HCT116 (cell line): ENCODE results near the gene PPP2R5C. TPM values are rescaled to one million over a fixed set of nuclear protein-coding genes. Genes with fewer than 3 reads are reported as not detected.

ENCODE experiments used
- ATAC-seq: fragments of 200-7000 bp; cut with Tn5 transposase; 2 replicates; pipeline ENCODE4 v1.9.1; 2020; ENCODE audit warnings: mild to moderate bottlenecking, moderate library complexity
- BruUV-seq: library from RNA; stranded (reverse); fragments of 400-500 nt; replicated peaks from 2 replicates; lab custom pipeline; 2021; lab: Mats Ljungman, UMichigan
- CTCF ChIA-PET: fragments of 300-600 bp; sonication (Branson Sonifier 250); formaldehyde crosslinking; loops from one replicate; lab custom pipeline; 2021; ENCODE audit warnings: antibody characterized with exemption; lab: Charles Lee
- POLR2A ChIA-PET: fragments of 300-600, 350-600 bp; sonication (Branson Sonifier 250); formaldehyde crosslinking; loops from one replicate; lab custom pipeline; 2021; ENCODE audit warnings: antibody characterized with exemption; lab: Charles Lee
- RAD21 ChIA-PET, 2 experiments: fragments of 300-600 bp; sonication (Branson Sonifier 250); formaldehyde crosslinking; loops; one replicate each; lab custom pipeline; 2023; ENCODE audit warnings: low total read pairs in 2 of 2; ENCODE audit not compliant: uncharacterized antibody in 2 of 2, unreplicated experiment in 2 of 2, low non-redundant PET in 1 of 2; lab: Charles Lee
- DNase-seq: peaks from one replicate; pipeline ENCODE4 v3.0.0-alpha.2; 2010; ENCODE audit warnings: low read depth, low spot score
- H2AFZ ChIP-seq: fragments of 200-600 bp; shearing (Covaris generic), sonication (generic); 2 replicates; pipeline ENCODE4 v1.6.1; 2017; ENCODE audit warnings: low read depth, mixed run types, mixed read lengths, antibody characterized with exemption, low read length; ENCODE audit not compliant: poor library complexity, severe bottlenecking
- H3K27ac ChIP-seq: 2 replicates; pipeline ENCODE4 v1.5.1; 2012; ENCODE audit warnings: low read depth, low read length
- H3K27me3 ChIP-seq: fragments of 200-600 bp; sonication (generic); 2 replicates; pipeline ENCODE4 v1.6.1; 2016; ENCODE audit warnings: mixed run types, low read length, mixed read lengths; ENCODE audit not compliant: insufficient read depth
- H3K36me3 ChIP-seq, 2 experiments: fragments of 200-500 bp in 1 of 2; fragments of 200-600 bp in 1 of 2; sonication (Bioruptor generic) in 1 of 2; sonication (generic) in 1 of 2; 2 replicates each; pipeline versions ENCODE4 v1.5.1 to v1.6.1; 2014 to 2016; ENCODE audit warnings: low read length in 2 of 2, inconsistent platforms in 1 of 2, mixed read lengths in 1 of 2, mixed run types in 1 of 2; ENCODE audit not compliant: insufficient read depth in 2 of 2, control insufficient read depth in 1 of 2
- H3K4me1 ChIP-seq, 2 experiments: fragments of 200-600 bp in 1 of 2; sonication (generic) in 1 of 2; 2 replicates each; pipeline versions ENCODE4 v1.5.1 to v1.6.1; 2012 to 2017; ENCODE audit warnings: low read length in 2 of 2, inconsistent platforms in 1 of 2, mild to moderate bottlenecking in 1 of 2, mixed read lengths in 1 of 2, mixed run types in 1 of 2, moderate library complexity in 1 of 2; ENCODE audit not compliant: insufficient read depth in 2 of 2, control insufficient read depth in 1 of 2
- H3K4me2 ChIP-seq: fragments of 200-600 bp; sonication (generic); 2 replicates; pipeline ENCODE4 v1.6.1; 2017; ENCODE audit warnings: mixed run types, low read length, mixed read lengths
- H3K4me3 ChIP-seq, 2 experiments: fragments of 200-600 bp in 1 of 2; sonication (generic) in 1 of 2; replicated peaks in 1 of 2; 2 replicates each; pipeline ENCODE4 v1.5.1; 2011 to 2016; ENCODE audit warnings: low read length in 2 of 2, control low read depth in 1 of 2, low read depth in 1 of 2, mild to moderate bottlenecking in 1 of 2, mixed read lengths in 1 of 2, mixed run types in 1 of 2
- H3K79me2 ChIP-seq: fragments of 200-600 bp; sonication (generic); 2 replicates; pipeline ENCODE4 v1.6.1; 2017; ENCODE audit warnings: mild to moderate bottlenecking, mixed run types, low read length, moderate library complexity, mixed read lengths; ENCODE audit not compliant: insufficient read depth
- H3K9ac ChIP-seq: fragments of 200-600 bp; sonication (generic); 2 replicates; pipeline ENCODE4 v1.6.1; 2016; ENCODE audit warnings: low read length, mixed read lengths
- H3K9me2 ChIP-seq: fragments of 200-600 bp; sonication (generic), shearing (Covaris generic); 2 replicates; pipeline ENCODE4 v1.6.1; 2017; ENCODE audit warnings: mixed run types, mild to moderate bottlenecking, moderate library complexity; ENCODE audit not compliant: insufficient read depth
- H3K9me3 ChIP-seq, 2 experiments: fragments of 200-500 bp in 1 of 2; fragments of 200-600 bp in 1 of 2; sonication (Bioruptor generic) in 1 of 2; sonication (generic) in 1 of 2; 2 replicates each; pipeline ENCODE4 v1.6.1; 2014 to 2017; ENCODE audit warnings: low read length in 2 of 2, mixed read lengths in 2 of 2, inconsistent platforms in 1 of 2, low read depth in 1 of 2, mild to moderate bottlenecking in 1 of 2, mixed run types in 1 of 2, moderate library complexity in 1 of 2; ENCODE audit not compliant: control insufficient read depth in 1 of 2, insufficient read depth in 1 of 2
- H4K20me1 ChIP-seq: fragments of 200-600 bp; sonication (generic), shearing (Covaris generic); 2 replicates; pipeline ENCODE4 v1.6.1; 2017; ENCODE audit warnings: mixed run types, mild to moderate bottlenecking, moderate library complexity; ENCODE audit not compliant: insufficient read depth
- ELF1 ChIP-seq: IDR thresholded peaks from 2 replicates; pipeline ENCODE4 v1.6.1; 2012; ENCODE audit warnings: low read depth, borderline replicate concordance
- EZH2 ChIP-seq: fragments of 200-600 bp; sonication (generic); IDR thresholded peaks from 2 replicates; pipeline ENCODE4 v1.6.1; 2017; ENCODE audit warnings: antibody characterized with exemption, mixed run types
- EZH2phosphoT487 ChIP-seq: fragments of 200-600 bp; IDR thresholded peaks from 2 replicates; pipeline ENCODE4 v1.6.1; 2018; ENCODE audit warnings: antibody characterized with exemption, borderline replicate concordance
- FOSL1 ChIP-seq: IDR thresholded peaks from 2 replicates; pipeline ENCODE4 v1.6.1; 2012; ENCODE audit warnings: low read depth
- POLR2A ChIP-seq: IDR thresholded peaks from 2 replicates; pipeline ENCODE4 v1.7.0; 2011; ENCODE audit warnings: borderline replicate concordance; ENCODE audit not compliant: insufficient read depth, insufficient read length; ENCODE audit errors: extremely low read depth
- RAD21 ChIP-seq: IDR thresholded peaks from 2 replicates; pipeline ENCODE4 v1.6.1; 2012; ENCODE audit warnings: low read depth, mild to moderate bottlenecking
- REST ChIP-seq: IDR thresholded peaks from 2 replicates; pipeline ENCODE4 v1.6.1; 2012; ENCODE audit warnings: low read depth
- SIN3A ChIP-seq: IDR thresholded peaks from 2 replicates; pipeline ENCODE4 v1.6.1; 2012; ENCODE audit warnings: low read depth
- SRF ChIP-seq: IDR thresholded peaks from 2 replicates; pipeline ENCODE4 v1.6.1; 2012; ENCODE audit warnings: low read depth
- YY1 ChIP-seq: IDR thresholded peaks from 2 replicates; pipeline ENCODE4 v1.6.1; 2011; ENCODE audit warnings: low read length, low read depth, moderate library complexity, mild to moderate bottlenecking; ENCODE audit not compliant: insufficient replicate concordance; ENCODE audit errors: extremely low read depth
- ZBTB33 ChIP-seq: IDR thresholded peaks from 2 replicates; pipeline ENCODE4 v1.6.1; 2011; ENCODE audit warnings: mild to moderate bottlenecking, low read length, moderate library complexity; ENCODE audit not compliant: insufficient replicate concordance; ENCODE audit errors: extremely low read depth
- ZFX ChIP-seq: fragments of 450-650 bp; IDR thresholded peaks from 2 replicates; pipeline ENCODE4 v1.6.1; 2017
- intact Hi-C: fragments of 100-400 bp; cut with micrococcal nuclease; formaldehyde crosslinking; loops from 2 replicates; pipeline ENCODE4 v1.10.0; 2022
- total RNA-seq: library from RNA; stranded (reverse); gene quantifications from one replicate; pipeline ENCODE4 v1.2.1, GENCODE V29; 2021; ENCODE audit not compliant: unreplicated experiment

The PPP2R5C gene
- total RNA-seq, 1 experiment from 2014 or later, result 117 TPM

GRCh38 chr14:101879529-101880336 lies 118.2 kb downstream of the PPP2R5C start:
- intact Hi-C loops, result no loop called here
- Histone ChIP-seq H3K4me1 (peaks cover 18 to 34% of the 10 kb centered on the region in 2 experiments), H3K4me3 (no peak overlapping the region), H3K9me3 (no peaks in the 10 kb centered on the region), H2AFZ (no peak overlapping the region), H3K27ac (no peak overlapping the region), H3K36me3 (no peaks in the 10 kb centered on the region), H3K27me3 (no peaks in the 10 kb centered on the region), H3K9me2 (no peaks in the 10 kb centered on the region), H3K79me2 (peaks cover 34% of the 10 kb centered on the region), H3K4me2 (no peak overlapping the region), H3K9ac (no peak overlapping the region), H4K20me1 (no peaks in the 10 kb centered on the region)
- RAD21 ChIA-PET, result no interaction called here
- CTCF ChIA-PET, result no interaction called here
- ATAC-seq (no peak), DNase-seq (no peak)
- POLR2A ChIA-PET, result no interaction called here
- no TSS peak for BruUV-seq
- TF ChIP-seq YY1 (no peak), ZFX (no peak), SRF (no peak), FOSL1 (no peak), ELF1 (no peak), POLR2A (no peak), EZH2phosphoT487 (no peak), EZH2 (no peak)

- DNase-seq (no peak), ATAC-seq (no peak)
- H3K4me2 ChIP-seq, result no peak overlapping the region
- CTCF ChIA-PET, result no interaction called here
- H3K9me3 ChIP-seq, result no peaks in the 10 kb centered on the region
- H3K9ac ChIP-seq, result no peak overlapping the region
- intact Hi-C loops, result no loop called here
- no peak overlapping the region for H3K4me3 ChIP-seq
- RAD21 ChIA-PET, result no interaction called here
- no peak overlapping the region for H3K27ac ChIP-seq
- H3K9me2 ChIP-seq, result no peaks in the 10 kb centered on the region
- BruUV-seq, result no TSS peak
- POLR2A ChIA-PET, result no interaction called here
- peaks cover 20% of the 10 kb centered on the region; the same call in 1 of the 2 replicates for H3K79me2 ChIP-seq
- H3K4me1 ChIP-seq, result peaks cover 9 to 20% of the 10 kb centered on the region in 2 experiments
- H3K27me3 ChIP-seq, result no peaks in the 10 kb centered on the region
- no peak overlapping the region for H2AFZ ChIP-seq
- no peaks in the 10 kb centered on the region for H4K20me1 ChIP-seq
- H3K36me3 ChIP-seq, result no peaks in the 10 kb centered on the region
- TF ChIP-seq RAD21 (no peak), ZBTB33 (no peak), REST (no peak), SRF (no peak), SIN3A (no peak)
Measured at GRCh38 chr14:101881426-101881825, 119.9 kb downstream of the PPP2R5C start.
